Adrenal gland (tissue), 5 donors: ENCODE data around the gene ST3GAL3.

Experiments used
- POLR2A ChIP-seq, 2 donors: fragments of 450-650 bp; IDR thresholded peaks; one replicate each; pipeline ENCODE4 v1.6.1; 2017; ENCODE audit warnings: antibody characterized with exemption in 2 of 2, mild to moderate bottlenecking in 2 of 2, moderate library complexity in 1 of 2
- TF ChIP-seq, protein P1 (sequence below), 6 experiments: fragments of 450-650 bp in 4 of 6; fragments of 200-600 bp in 2 of 6; sonication (generic) in 1 of 6; IDR thresholded peaks; 1 replicate in 5 of 6; 2 replicates in 1 of 6; pipeline versions ENCODE4 v1.5.1 to v1.8.0; 2016 to 2021; ENCODE audit warnings: antibody characterized with exemption in 6 of 6, mild to moderate bottlenecking in 2 of 6, moderate library complexity in 1 of 6
- donor health status: DM: no; HTN: no; CAD: no.

DNA sequence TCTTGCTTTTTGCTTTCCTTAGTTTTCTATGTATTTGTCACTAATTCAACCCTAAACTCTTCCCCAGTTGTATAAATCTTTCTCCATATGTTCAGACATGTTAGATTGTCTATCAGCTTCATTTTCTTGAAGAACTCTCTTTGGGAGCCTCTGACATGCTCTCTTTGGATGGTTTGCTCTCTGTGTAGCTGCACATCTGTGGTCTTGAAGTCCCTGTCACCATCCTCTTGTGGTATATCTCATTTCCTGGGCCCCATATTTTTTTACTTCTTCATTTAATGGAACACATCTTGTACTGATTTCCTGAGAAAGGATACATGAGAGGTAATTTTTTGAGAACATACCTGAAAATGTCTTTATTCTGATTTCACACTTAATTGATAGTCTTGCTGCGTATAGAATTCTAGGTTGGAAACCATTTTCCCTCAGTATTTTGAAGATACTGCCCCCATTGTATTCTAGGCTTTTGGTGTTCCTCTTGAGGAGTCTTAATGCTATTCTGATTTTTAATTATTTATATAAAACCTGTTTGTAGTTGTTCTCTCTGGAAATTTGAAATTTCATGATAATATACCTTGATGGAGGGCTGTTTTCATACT, 72.6 kb downstream of the ST3GAL3 start:
- TF ChIP-seq, protein P1, sequence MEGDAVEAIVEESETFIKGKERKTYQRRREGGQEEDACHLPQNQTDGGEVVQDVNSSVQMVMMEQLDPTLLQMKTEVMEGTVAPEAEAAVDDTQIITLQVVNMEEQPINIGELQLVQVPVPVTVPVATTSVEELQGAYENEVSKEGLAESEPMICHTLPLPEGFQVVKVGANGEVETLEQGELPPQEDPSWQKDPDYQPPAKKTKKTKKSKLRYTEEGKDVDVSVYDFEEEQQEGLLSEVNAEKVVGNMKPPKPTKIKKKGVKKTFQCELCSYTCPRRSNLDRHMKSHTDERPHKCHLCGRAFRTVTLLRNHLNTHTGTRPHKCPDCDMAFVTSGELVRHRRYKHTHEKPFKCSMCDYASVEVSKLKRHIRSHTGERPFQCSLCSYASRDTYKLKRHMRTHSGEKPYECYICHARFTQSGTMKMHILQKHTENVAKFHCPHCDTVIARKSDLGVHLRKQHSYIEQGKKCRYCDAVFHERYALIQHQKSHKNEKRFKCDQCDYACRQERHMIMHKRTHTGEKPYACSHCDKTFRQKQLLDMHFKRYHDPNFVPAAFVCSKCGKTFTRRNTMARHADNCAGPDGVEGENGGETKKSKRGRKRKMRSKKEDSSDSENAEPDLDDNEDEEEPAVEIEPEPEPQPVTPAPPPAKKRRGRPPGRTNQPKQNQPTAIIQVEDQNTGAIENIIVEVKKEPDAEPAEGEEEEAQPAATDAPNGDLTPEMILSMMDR (IDR thresholded peaks at IDR 0.05) = no peak
- no peak for TF ChIP-seq POLR2A (IDR thresholded peaks at IDR 0.05)
